HT1080 (cell line): ENCODE data around the gene NUDT16L1. TPM values are rescaled to one million over a fixed set of nuclear protein-coding genes. Genes with fewer than 3 reads are reported as not detected.
A peak's percentile ranks its signal among the peaks of the same experiment; 100 is the strongest.

ENCODE experiments used
- DNase-seq: peaks from one replicate; pipeline ENCODE4 v3.0.0-alpha.2; 2015; ENCODE audit warnings: low read depth
- total RNA-seq: library from RNA; depleted of rRNA; stranded (reverse); fragments of >200 nt; shearing (Covaris generic); gene quantifications from 2 replicates; pipeline ENCODE4 v1.2.3, GENCODE V29; 2014

NUDT16L1 gene
- total RNA-seq, 1 experiment from 2014 or later = 27.3 TPM

GRCh38 chr16:4682084-4682591 is 11.2 kb upstream of the NUDT16L1 start:
- DNase-seq = no peak

GRCh38 chr16:4682616-4683254 is 10.6 kb upstream of the NUDT16L1 start:
- peak; percentile 47 for DNase-seq

DNA sequence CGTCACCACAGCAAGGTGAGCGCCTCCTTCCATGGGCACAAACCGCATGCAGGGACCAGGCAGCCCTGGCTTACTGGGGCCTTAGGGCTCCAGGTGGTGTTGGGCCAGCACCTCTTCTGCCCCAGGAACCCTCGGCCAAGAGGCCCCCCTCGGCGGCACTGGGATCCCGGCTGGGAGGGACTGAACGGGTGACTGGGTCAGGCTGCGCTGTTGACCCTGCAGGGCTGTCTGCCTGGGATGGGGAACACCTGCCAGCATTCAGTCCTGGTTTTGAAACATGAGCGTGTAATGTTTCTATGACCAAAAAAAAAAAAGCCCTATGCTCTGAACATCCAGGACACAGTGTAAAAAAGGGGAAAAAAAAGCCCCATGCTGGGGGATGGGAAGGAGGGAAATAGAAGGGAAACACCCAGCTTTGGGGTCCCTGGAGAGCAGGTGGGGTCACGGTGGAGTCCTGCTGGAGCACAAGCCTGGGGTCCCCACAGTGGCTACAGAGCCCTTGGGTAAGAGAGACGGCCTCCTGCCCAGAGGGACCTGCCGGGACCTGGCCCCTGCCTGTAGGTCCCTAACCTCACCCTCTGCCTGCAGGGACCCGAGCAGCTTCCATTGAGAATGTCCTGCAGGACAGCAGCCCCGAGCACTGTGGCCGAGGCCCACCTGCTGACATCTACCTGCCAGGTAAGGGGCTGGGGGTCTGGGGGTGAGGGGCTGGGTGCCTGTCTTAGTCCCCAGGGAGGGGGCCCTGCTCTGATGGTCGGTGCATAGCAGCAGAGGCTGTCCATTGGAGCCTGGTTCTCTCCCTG is 9.9 kb upstream of the NUDT16L1 start:
- no peak for DNase-seq

- DNase-seq = no peak
These were observed 9.2 kb upstream of the NUDT16L1 start for GRCh38 chr16:4684058-4684715.

GRCh38 chr16:4684763-4685162 is 8.6 kb upstream of the NUDT16L1 start:
- no peak for DNase-seq

GRCh38 chr16:4685292-4685691 is 8.1 kb upstream of the NUDT16L1 start:
- no peak for DNase-seq

GRCh38 chr16:4685776-4686496 is 7.4 kb upstream of the NUDT16L1 start:
- DNase-seq = no peak

GRCh38 chr16:4686497-4687210 is 6.7 kb upstream of the NUDT16L1 start:
- no peak for DNase-seq

DNA sequence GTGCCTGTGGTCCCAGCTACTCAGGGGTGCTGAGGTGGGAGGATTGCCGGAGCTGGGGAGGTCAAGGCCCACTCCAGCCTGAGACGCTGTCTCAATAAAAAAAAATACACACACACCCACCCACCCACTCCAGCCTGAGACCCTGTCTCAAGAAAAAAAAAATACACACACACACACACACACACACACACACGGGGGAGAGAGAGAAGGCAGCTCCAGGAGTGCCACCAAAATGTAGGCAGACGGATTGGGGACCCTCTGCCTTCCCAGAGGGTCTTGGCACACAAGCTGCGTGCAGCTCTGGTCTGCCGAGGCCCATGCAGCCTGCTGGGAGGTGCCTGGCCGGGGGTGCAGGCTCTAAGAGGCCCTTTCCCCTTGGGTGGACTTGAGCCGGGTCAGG is 5.9 kb upstream of the NUDT16L1 start:
- DNase-seq = no peak

DNA sequence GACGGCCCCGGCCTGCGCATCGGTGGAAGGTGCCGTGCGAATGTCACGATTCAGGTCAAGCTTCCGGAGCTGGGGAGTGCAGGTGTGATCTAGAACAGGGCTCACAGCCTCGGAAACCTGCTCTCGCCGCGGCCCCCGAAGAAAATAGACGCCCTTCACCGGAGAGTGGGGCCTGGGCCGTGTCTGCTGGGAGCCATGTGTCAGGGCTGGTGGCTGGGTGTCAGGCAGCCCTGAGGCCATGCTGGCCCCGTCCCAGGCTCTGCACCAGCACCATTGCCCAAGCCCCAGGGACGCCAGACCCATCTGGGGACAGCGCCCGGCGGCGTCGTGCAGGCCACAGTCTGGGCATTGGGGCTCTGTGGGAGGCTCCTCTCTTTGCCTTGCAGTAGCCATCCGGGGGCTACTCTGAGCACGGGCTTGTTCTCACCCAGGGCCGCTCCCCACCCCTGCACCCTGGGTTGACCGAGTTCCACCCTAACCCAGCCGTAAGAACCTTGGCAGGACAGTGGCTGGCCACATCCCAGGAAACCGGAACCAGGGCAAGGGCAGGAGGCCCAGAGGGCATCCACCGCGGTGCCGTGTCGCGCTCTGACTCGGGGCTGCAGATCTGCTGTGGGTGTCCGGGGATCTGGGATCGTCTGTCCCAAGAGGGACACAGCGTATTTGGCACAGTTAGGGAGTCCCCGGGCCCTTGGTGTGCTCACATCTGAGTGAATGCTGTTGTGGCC is 5.3 kb upstream of the NUDT16L1 start:
- no peak for DNase-seq

DNA sequence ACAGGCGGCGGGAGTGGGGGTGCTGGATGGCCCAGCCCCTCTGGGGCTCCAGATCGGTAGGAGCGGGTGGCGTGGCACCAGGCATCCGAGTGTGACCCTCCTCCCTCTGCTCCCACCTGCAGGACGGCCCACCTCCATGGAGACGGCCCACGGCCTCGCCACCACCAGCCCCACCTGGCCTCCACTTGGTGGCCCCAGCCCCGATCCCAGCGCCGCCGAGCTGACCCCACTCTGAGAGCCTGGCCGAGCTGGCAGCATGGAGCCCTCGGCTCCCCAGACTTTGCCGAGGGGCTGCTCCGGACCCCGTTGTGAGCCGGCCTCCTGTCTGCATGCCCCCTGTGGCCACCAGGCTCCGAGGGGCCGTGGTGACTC is 4.7 kb upstream of the NUDT16L1 start:
- DNase-seq = no peak

- DNase-seq = no peak
These were observed 4.2 kb upstream of the NUDT16L1 start for GRCh38 chr16:4689091-4689671.

GRCh38 chr16:4689864-4690704 is 3.3 kb upstream of the NUDT16L1 start:
- no peak for DNase-seq

DNA sequence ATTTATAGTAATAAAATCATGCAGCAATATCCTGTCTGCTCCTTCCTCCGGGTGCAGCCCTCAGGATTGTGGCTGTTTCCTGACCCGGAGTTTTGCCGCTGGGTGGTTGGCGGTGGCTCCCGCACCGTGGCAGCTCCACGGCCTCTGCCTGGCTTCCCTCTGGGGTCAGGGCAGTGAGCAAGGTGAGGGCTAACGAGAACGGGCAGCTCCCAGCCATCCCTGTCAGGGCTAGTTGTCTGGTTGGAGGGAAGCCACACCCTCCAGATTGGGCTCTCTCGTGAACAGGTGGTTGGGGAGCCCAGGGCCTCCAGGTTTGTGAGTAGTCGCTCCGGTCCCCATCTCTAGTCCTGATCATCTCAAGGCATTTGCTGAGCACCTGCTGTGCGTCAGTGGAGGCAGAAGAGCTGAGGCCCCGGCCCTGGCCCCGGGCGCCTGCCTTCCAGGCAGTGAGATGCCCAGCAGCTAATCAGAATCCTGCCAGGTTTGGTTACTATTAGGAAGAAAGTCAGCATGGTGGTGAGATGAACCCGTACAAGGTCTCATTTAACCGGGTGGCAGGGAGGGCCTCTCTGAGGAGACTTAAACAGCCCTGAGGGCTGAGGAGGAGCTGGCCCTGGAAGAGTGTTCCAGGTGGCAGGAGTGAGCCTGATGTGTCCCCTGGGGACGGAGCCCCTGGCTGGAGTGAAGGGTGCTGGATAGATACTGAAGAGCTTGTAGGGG is 2.3 kb upstream of the NUDT16L1 start:
- no peak for DNase-seq

DNA sequence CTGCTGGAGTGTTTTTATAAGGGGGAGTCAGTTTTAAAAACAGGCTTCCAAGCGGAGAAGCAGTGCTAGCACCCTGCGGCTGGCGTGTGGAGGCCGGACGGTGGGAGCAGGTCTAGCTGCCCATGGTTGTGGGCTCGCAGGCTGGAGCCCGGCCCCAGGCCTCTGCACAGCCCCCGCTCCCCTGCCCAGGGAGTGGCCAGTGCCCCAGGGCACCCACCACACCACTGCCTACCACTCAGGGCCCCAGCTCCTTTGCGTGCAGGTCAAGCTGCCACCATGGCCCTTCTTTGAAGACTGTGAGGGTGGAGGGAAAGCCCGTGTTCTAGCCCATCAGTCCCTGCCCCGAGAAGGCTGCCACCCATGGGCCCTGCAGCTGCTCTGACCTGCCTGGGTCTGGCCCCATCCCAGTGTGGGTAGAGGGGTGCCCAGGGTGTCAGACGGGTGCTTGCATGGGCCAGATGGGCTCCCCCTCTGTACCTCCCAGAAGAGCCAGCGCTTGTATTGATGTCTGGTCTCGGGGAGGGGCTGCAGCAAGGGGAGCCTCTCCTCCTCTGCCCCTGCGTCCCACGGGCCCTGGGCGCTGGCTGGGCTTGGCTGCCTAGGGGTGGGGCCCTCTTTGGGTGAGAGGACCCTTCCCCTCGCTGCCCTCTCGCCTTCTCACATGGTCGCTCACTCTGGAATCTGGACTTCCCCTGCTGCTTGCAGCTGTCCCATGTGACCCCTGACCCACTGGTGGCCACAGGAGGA is 1.5 kb upstream of the NUDT16L1 start:
- DNase-seq = no peak

DNA sequence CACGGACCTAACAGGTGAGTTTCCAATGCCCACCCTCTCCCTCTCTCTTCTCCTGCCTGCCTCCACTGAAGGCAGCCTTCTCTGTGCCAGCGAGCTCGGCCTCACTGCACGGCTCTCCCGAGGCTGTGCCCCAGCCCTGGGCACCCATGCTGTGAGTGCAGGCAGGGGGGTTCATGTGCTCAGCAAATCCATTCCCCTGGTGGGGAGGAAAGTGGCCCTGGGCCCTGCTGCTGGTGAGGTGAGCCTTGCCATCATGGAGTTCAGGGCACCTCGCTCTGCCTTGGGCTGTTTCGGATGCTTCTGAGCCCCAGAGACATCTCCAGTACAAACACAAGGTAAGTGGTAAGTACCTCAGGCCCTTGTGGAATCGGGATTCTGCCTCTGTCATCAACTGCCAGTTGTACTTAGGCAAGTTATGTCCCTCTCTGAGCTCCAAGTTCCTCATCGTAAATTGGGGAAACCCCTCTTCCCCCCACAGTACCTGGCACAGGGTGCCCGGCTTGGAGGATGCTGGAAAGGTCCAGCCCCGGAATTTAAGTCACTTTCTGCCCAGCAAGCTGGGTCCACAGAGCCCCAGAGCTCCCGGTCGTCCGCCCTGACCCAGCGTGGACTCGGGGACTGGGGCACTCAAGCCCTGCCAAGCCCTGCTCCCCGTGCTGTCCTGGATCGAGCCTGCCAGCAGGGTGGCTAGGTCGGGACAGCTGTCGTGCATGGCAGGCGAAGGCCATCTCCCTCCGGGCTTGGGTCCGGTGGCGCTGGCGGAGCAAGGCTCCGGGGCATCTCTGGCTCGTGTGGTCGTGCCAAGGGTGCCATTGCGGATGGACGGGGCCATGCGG is 684 bp upstream of the NUDT16L1 start:
- no peak for DNase-seq
